A204.1 (cell line): Measurements from ENCODE around the gene ELOB.

Source experiments
- FAIRE-seq: peaks from 2 replicates; lab custom pipeline; 2012; peaks lifted over from hg19 to GRCh38; lab: Jason Lieb, UNC

ELOB gene

DNA sequence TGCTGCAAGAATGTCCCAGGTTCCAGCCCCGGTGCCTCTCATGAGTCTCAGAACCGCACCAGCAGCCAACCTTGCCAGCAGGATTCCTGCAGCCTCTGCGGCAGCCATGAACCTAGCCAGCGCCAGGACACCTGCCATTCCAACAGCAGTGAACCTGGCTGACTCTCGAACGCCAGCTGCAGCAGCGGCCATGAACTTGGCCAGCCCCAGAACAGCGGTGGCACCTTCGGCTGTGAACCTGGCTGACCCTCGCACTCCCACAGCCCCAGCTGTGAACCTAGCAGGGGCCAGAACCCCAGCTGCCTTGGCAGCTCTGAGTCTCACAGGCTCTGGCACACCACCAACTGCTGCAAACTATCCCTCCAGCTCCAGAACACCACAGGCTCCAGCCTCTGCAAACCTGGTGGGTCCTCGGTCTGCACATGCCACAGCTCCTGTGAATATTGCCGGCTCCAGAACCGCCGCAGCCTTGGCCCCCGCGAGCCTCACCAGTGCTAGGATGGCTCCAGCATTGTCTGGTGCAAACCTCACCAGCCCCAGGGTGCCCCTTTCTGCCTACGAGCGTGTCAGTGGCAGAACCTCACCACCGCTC is 9.8 kb downstream of the ELOB start:
- FAIRE-seq = no peak

DNA sequence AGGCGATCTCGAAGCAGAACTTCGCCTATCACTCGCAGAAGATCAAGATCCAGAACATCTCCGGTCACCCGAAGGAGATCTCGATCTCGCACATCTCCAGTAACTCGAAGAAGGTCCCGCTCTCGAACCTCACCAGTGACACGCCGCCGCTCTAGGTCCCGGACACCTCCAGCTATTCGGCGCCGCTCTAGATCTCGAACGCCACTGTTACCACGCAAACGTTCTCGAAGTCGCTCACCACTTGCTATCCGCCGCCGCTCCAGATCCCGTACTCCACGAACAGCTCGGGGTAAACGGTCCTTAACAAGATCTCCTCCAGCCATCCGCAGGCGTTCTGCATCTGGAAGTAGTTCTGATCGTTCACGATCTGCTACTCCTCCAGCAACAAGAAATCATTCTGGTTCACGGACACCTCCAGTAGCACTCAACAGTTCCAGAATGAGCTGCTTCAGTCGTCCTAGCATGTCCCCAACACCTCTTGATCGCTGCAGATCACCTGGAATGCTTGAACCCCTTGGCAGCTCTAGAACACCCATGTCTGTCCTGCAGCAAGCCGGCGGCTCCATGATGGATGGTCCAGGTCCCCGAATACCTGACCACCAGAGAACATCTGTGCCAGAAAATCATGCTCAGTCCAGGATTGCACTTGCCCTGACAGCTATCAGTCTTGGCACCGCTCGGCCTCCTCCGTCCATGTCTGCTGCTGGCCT is 10.5 kb downstream of the ELOB start:
- FAIRE-seq = no peak

DNA sequence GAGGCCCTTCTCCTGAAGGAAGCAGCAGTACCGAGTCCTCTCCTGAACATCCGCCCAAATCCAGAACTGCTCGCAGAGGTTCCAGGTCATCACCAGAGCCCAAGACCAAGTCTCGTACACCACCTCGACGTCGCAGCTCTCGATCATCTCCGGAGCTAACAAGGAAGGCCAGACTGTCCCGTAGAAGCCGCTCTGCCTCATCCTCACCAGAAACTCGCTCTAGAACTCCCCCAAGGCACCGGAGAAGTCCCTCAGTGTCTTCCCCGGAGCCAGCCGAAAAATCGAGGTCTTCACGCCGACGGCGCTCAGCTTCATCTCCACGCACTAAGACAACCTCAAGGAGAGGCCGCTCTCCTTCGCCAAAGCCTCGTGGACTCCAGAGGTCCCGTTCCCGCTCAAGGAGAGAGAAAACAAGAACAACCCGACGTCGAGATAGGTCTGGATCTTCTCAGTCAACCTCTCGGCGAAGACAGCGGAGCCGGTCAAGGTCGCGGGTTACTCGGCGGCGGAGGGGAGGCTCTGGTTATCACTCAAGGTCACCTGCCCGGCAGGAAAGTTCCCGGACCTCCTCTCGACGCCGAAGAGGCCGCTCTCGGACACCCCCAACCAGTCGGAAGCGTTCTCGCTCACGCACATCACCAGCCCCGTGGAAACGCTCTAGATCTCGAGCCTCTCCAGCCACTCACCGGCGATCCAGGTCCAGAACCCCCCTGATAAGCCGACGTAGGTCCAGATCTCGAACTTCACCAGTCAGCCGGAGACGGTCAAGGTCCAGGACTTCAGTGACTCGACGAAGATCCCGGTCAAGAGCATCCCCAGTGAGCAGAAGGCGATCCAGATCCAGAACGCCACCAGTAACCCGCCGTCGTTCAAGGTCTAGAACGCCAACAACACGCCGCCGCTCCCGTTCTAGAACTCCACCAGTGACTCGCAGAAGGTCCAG is 11.3 kb downstream of the ELOB start:
- no peak for FAIRE-seq

DNA sequence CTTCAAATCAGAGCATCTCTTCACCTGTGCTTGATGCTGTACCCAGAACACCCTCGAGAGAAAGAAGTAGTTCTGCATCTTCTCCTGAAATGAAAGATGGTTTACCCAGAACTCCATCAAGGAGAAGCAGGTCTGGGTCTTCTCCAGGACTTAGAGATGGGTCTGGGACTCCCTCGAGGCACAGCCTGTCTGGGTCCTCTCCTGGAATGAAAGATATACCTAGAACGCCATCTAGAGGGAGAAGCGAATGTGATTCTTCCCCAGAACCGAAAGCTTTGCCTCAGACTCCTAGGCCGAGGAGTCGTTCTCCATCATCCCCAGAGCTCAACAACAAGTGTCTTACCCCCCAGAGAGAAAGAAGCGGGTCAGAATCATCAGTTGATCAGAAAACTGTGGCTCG is 12.4 kb downstream of the ELOB start:
- FAIRE-seq = no peak

GRCh38 chr16:2763173-2763572 is 13.9 kb downstream of the ELOB start:
- FAIRE-seq = no peak

DNA sequence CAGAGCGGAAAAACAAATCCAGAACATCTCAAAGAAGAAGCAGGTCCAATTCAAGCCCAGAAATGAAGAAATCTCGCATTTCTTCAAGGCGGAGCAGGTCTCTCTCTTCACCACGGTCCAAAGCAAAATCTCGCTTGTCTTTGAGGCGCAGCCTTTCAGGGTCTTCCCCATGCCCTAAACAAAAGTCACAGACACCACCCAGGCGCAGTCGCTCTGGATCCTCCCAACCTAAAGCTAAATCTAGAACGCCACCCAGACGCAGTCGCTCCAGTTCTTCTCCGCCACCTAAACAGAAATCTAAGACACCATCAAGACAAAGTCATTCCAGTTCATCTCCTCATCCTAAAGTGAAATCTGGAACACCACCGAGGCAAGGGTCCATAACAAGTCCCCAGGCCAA is 14.4 kb downstream of the ELOB start:
- no peak for FAIRE-seq

- no peak for FAIRE-seq
These were observed 15.0 kb downstream of the ELOB start for GRCh38 chr16:2761886-2762583.

- no peak for FAIRE-seq
These were observed 15.6 kb downstream of the ELOB start for GRCh38 chr16:2761472-2761871.

DNA sequence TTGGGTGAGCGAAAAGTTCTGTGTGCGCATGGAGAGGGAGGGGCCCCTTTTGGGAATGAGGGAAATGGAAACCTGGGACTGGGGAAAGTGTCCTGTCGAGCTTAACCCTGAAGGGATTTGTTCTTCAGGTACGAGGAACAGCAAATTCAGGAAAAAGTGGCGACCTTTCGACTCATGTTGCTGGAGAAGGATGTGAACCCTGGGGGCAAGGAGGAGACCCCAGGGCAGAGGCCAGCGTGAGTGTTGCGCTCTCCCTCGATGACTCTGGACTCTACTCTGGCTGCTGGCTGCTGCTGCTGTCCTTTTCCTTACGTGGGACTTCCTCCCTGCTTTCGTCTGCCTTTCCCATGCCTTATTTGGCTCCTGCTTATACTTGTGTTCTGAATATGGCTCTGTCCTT is 19.7 kb downstream of the ELOB start:
- no peak for FAIRE-seq

DNA sequence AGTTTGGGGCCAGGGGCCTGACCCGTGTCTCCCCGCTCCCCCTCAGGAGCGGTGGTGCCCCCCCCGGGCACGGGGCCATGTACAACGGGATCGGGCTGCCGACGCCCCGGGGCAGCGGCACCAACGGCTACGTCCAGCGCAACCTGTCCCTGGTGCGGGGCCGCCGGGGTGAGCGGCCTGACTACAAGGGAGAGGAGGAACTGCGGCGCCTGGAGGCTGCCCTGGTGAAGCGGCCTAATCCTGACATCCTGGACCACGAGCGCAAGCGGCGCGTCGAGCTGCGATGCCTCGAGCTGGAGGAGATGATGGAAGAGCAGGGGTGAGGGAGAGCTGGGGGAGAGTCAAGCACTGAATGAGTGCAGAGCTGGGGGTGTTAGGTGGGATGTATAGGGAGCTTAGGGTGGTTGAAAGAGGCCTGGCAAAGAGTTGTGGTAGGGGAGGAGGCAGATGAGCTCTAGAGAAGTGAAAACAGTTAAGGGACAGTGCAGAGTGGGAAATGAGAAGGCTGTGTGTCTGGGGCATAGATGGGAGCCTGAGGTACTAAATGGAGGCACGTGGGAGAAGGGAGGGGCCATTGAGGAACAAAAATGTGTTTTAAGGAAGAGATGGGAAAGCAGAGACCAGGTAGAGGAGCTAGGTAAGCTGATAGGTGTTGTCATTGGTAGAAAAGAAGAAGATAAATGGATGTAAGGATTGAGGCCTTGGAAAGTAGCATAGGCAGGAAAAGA is 20.6 kb downstream of the ELOB start:
- FAIRE-seq = no peak

DNA sequence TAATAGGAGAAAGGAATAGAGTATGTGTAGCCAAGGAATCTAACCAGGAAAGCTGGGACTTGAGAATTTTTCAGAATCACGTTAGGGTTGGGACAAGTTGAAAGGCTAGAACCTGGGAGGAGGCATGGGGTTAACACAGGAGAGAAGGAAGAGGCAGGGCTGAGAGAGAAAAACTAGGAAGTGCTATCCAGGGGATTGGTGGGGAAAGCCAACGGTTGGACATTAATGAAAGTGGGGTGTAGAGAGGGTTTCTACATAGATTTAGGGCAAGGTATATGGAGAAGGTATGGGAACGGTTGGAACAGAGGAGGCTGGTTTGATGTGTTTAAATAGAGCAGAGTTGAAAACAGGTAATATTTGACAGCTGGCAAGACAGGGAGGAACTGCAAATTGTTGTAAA is 21.9 kb downstream of the ELOB start:
- no peak for FAIRE-seq

DNA sequence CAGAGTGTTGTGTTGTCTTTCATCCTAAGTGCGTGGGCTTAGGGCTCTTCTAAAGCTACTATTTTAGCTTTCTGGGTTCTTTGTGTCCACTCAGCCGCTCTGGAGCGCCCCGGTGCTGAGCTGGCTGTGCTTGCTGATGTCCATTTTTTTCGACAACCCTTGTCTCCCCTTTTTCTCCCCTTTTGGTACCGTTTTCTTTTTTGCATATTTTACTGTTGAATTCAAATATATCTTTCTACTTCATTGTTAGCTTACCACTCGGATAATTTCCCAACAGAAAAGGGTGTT is 23.4 kb downstream of the ELOB start:
- no peak for FAIRE-seq

GRCh38 chr16:2752850-2753732 is 24.0 kb downstream of the ELOB start:
- FAIRE-seq = no peak

DNA sequence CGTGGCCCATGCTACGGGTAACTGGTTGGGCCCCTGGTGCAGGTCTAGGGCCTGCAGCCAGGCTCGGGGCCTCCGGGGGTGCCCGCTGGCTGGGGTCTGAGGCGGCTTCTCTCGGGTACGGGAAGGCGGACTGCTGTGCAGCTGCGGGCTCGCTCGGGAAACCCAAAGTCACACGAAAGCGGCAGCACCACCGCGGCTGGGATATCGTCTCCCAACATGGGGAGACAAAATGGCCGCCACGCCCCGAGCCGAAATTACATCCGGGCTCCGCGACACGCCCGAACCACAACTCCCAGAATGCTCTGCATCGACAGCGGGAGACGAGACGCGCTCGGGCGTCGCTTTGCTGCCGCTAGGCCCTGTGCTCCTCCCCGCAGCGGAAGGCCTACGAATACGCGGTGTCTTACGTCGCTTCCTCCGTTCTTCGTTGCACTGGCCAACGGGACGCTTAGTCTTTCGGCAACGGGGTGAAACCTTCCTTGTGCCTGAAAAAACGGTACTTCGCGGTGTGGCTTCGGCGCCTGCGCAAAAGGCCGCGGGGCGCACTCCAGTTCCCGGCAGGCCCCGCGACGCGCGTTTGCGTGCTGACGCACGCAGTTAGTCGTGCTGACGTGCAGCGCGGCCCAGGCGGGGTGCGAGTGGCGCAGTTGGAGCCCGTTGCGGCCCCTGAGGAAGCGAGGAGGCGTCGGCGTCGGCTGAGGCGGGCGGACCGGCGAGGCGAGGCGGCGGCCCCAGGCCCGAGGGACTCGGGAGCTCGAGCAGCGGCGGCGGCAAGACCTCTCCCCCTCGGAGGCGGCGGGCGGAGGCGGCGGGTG is 24.8 kb downstream of the ELOB start, which contains the start of gene SRRM2:
Gene SRRM2, plus strand, starts transcription at position 604 of the 815 bp plus-strand sequence. CDS start 3,727 bp downstream, outside the sequence.
- FAIRE-seq = no peak

GRCh38 chr16:2751577-2752034 is 25.5 kb downstream of the ELOB start:
- FAIRE-seq = no peak

GRCh38 chr16:2749936-2750335 is 27.1 kb downstream of the ELOB start:
- FAIRE-seq = no peak

DNA sequence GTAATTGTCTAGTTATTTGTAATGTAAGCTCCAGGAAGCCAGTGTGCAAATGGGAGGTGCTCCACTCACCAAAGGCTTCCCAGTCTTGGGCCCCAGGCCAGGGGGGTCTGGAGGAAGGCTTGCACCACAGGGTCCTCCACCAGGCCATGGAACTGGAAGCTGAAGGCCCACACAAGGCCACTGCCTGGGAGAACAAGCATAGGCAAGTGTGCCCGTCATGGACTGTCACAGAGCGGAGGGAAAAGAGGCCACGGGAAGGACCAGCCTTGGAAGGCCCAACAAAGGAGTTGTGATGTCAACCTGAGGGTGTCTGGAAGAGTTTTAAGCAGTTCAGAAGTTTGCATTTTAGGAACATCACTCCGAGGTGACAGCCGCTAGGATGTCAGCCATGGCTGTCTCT is 27.6 kb downstream of the ELOB start:
- FAIRE-seq = no peak

- no peak for FAIRE-seq
These were observed 28.2 kb downstream of the ELOB start for GRCh38 chr16:2748757-2749455.

GRCh38 chr16:2745961-2746360 is 31.1 kb downstream of the ELOB start:
- FAIRE-seq = no peak
